HL-60 (cell line): ENCODE data around the gene CMTM8.

ENCODE experiments used
- DNase-seq, 2 experiments: peaks; one replicate each; pipeline ENCODE4 v3.0.0-alpha.2; 2010 to 2020; ENCODE audit warnings: low read depth in 1 of 2, low spot score in 1 of 2
- H3K27ac ChIP-seq: fragments of 250-450 bp; sonication (Bioruptor Pico); replicated peaks from 2 replicates; pipeline ENCODE4 v1.5.1; 2020; ENCODE audit warnings: mild to moderate bottlenecking, moderate library complexity
- H3K27me3 ChIP-seq: fragments of 250-450 bp; sonication (Bioruptor Pico); 2 replicates; pipeline ENCODE4 v1.5.1; 2021; ENCODE audit warnings: mild to moderate bottlenecking, moderate library complexity; ENCODE audit not compliant: insufficient read depth, poor library complexity, severe bottlenecking
- H3K4me3 ChIP-seq: replicated peaks from 2 replicates; pipeline ENCODE4 v1.5.1; 2011; ENCODE audit warnings: mild to moderate bottlenecking, control low read depth, low read length; ENCODE audit not compliant: insufficient read depth
- CTCF ChIP-seq: IDR thresholded peaks from one replicate; pipeline ENCODE4 v1.5.1; 2011; ENCODE audit warnings: low read length, control low read depth, inconsistent platforms; ENCODE audit not compliant: insufficient read depth
- GABPA ChIP-seq: IDR thresholded peaks from 2 replicates; pipeline ENCODE4 v1.6.1; 2012; ENCODE audit warnings: low read depth
- POLR2AphosphoS5 ChIP-seq: IDR thresholded peaks from 2 replicates; pipeline ENCODE4 v1.6.1; 2012; ENCODE audit warnings: low read depth
- REST ChIP-seq: IDR thresholded peaks from 2 replicates; pipeline ENCODE4 v1.6.1; 2012; ENCODE audit warnings: low read depth; ENCODE audit not compliant: insufficient replicate concordance
- SPI1 ChIP-seq: IDR thresholded peaks from 2 replicates; pipeline ENCODE4 v1.6.1; 2012; ENCODE audit warnings: low read depth, mild to moderate bottlenecking, borderline replicate concordance

The CMTM8 gene

GRCh38 chr3:32401556-32402081 lies 163.1 kb downstream of the CMTM8 start:
- TF ChIP-seq SPI1, result peak; percentile 26; the same call in 1 of the 2 replicates
- TF ChIP-seq CTCF, result no peak
- TF ChIP-seq POLR2AphosphoS5, result peak; percentile 97
- TF ChIP-seq GABPA, result 0 out of 2 replicates have a peak, but pooled peaks have one; percentile 41
- TF ChIP-seq REST, result peak; percentile 38
- Histone ChIP-seq H3K27ac (peak overlapping the region; percentile 97), H3K4me3 (peak overlapping the region; percentile 40)

GRCh38 chr3:32403663-32404062 lies 165.2 kb downstream of the CMTM8 start:
- no peak for DNase-seq
- Histone ChIP-seq H3K27ac (peak overlapping the region; percentile 97; the same call in 1 of the 2 replicates), H3K27me3 (no peaks in the 10 kb centered on the region), H3K4me3 (no peak overlapping the region)
- TF ChIP-seq CTCF (no peak), GABPA (no peak), REST (no peak), POLR2AphosphoS5 (no peak), SPI1 (no peak)

More at GRCh38 chr3:32401556-32402081, 163.1 kb downstream of the CMTM8 start:
- DNase-seq, result peak in 1 of 2 experiments; percentile 74
- no peaks in the 10 kb centered on the region for H3K27me3 ChIP-seq

GRCh38 chr3:32404714-32405113 lies 166.2 kb downstream of the CMTM8 start:
- peak overlapping the region; percentile 85 for H3K27ac ChIP-seq
- TF ChIP-seq POLR2AphosphoS5 (no peak), SPI1 (no peak), CTCF (no peak), REST (no peak)

More at GRCh38 chr3:32404714-32405113, 166.2 kb downstream of the CMTM8 start:
- DNase-seq, result no peak
- Histone ChIP-seq H3K27me3 (no peaks in the 10 kb centered on the region), H3K4me3 (no peak overlapping the region)
